GM18499 (cell line): ENCODE measurements around the gene NAT14.
"Not testable (repeated sequence)": the region's sequence is repeated elsewhere in the genome, so short reads cannot be mapped to it uniquely, and the experiment has no call there.

Experiments used
- ATAC-seq: cut with Tn5 transposase; IDR thresholded peaks from one replicate; pipeline ENCODE4 v1.9.1; 2021; ENCODE audit warnings: moderate number of reproducible peaks; ENCODE audit not compliant: insufficient read depth, unreplicated experiment

The NAT14 gene

GRCh38 chr19:55485439-55486011 is 537 bp downstream of the NAT14 start:
- ATAC-seq = no peak

GRCh38 chr19:55486043-55486970 is 1.3 kb downstream of the NAT14 start:
- no peak for ATAC-seq

GRCh38 chr19:55486971-55487923 is 2.3 kb downstream of the NAT14 start:
- no peak for ATAC-seq

- no peak for ATAC-seq
These were observed 3.1 kb downstream of the NAT14 start, which contains the start of gene SSC5D for GRCh38 chr19:55487924-55488687. Gene SSC5D (plus strand): TSS chr19:55488436. CDS start chr19:55488590, 154 bp downstream.

- ATAC-seq = no peak
These were observed 4.2 kb downstream of the NAT14 start for GRCh38 chr19:55488986-55489710.

GRCh38 chr19:55489711-55490477 is 4.9 kb downstream of the NAT14 start:
- ATAC-seq = no peak

GRCh38 chr19:55490478-55491432 is 5.8 kb downstream of the NAT14 start:
- no peak for ATAC-seq

- no peak for ATAC-seq
These were observed 6.8 kb downstream of the NAT14 start for GRCh38 chr19:55491546-55492360.

- ATAC-seq = no peak
These were observed 7.5 kb downstream of the NAT14 start for GRCh38 chr19:55492362-55492944.

GRCh38 chr19:55493052-55493644 is 8.2 kb downstream of the NAT14 start:
- no peak for ATAC-seq

- ATAC-seq = no peak
These were observed 8.7 kb downstream of the NAT14 start for GRCh38 chr19:55493645-55494171.

GRCh38 chr19:55494172-55494761 is 9.3 kb downstream of the NAT14 start:
- no peak for ATAC-seq

GRCh38 chr19:55495646-55496349 is 10.8 kb downstream of the NAT14 start:
- ATAC-seq = no peak

- ATAC-seq = not testable (repeated sequence)
These were observed 11.8 kb downstream of the NAT14 start for GRCh38 chr19:55496820-55497219.
